ENCODE results near the gene RFTN1.

Gene RFTN1

DNA sequence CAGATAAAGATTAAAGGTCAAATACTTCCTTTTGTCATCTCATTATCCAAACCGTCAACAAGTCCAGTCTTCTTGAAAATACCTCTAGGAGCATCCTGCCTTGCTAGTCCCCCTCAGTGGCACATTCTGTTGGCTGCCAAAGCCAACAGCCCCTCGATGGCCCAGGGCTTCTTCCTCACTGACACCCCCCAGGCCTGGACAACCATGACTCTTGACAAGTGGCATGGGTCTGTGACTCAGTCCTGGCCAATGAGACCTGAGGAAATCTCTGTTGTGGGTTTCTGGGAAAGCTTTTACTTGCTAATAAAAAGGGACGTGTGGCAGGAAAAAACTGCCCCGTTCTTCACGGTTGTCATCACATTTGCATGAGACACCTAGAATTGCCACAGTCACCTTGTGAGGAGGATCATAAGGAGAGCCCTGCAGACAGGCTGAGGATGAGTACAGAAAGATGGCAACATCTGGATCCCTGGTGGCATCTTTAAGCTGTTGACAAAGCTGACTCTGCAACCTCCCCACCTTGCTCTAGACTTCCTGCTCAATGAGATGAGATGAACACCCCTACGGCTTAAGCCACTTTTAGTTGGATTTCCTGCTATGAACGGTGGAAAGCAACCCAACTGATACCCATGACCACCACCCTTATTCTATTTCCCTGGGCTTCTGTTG is 167.0 kb downstream of the RFTN1 start:
- in situ Hi-C loops (cut with HindIII; ENCODE audit: low pct_unique_long_range_greater_than_20kb, low sequenced_read_pairs): no loop called here
- DNase-seq (ENCODE audit: low read depth in 1 of 2, low spot score in 1 of 2): no peak
- TF ChIP-seq JUND (IDR thresholded peaks at IDR 0.05; ENCODE audit: low read depth): no peak

DNA sequence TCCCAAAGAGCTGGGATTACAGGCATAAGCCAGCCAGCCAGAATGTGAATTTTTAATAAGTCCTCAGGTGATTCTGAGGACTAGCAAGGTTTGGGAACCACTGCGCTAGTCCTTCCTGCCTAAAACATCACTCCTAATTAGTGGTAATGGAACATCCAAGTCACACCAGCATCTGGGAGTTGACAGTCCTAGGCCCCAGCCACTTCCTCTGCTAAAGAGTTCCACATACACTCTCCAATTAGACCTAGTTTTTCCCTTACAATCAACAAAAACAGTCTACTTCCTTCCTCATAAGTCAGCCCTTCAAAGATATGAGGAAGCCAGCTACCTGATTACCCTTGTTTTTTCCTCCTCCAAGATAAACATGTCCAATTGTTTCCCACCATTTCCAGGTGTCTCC is 170.4 kb downstream of the RFTN1 start:
- TF ChIP-seq JUND (IDR thresholded peaks at IDR 0.05; ENCODE audit: low read depth): no peak
- in situ Hi-C loops (cut with HindIII; ENCODE audit: low pct_unique_long_range_greater_than_20kb, low sequenced_read_pairs): no loop called here
- no peak for DNase-seq (ENCODE audit: low read depth in 1 of 2, low spot score in 1 of 2)

DNA sequence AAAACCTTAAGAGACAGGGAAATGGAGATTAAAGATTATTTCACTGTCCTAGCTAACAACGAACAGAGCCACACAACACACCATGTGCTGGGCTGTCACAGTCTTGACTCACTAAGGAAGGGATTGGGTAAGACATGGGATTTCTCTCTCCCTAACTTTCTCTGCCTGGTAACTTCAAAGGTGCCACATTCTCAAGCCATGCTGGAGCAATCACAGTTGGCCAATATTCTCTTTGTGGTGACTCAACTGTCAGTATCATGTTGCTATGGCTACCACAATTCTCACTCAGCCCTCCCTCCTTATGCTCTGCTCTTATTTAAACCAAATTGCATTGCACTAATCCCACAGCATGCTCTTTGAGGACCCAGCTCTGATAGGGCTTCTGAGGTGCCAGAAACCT is 174.5 kb downstream of the RFTN1 start:
- in situ Hi-C loops (cut with HindIII; ENCODE audit: low pct_unique_long_range_greater_than_20kb, low sequenced_read_pairs): no loop called here
- no peak for DNase-seq (ENCODE audit: low read depth in 1 of 2, low spot score in 1 of 2)
- no peak for TF ChIP-seq JUND (IDR thresholded peaks at IDR 0.05; ENCODE audit: low read depth)

DNA sequence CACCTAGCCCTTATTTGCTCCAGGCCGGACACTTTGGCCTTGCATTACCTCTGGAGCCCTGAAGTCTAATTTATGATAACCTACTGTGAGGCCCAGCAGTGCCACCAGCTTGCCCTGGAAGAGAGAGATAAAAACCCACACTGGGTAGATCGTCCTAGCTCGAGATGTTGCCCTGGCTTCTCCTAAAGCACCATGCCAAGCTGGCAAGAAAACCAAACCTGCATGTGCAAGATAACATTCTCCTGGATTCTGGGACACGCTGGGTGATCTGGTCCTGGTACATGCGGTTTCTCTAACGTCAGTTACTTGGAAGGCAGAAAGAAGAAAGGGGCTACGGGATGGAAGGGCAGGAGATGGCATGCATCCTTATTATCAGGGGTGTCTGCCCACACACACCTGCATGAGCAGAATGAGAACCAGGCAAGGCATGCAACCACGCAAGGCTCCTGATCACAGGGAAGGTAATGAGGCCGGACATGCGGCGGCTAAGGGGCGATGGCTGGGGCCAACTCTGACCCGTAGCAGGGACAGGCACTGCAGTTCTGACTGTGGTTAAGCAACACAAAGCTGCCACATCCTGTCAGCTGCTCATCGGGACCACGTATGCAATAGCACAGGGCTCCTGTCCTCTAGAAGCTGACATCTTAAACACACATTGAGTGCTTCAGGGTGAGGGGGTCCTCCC is 175.5 kb downstream of the RFTN1 start:
- no peak for TF ChIP-seq JUND (IDR thresholded peaks at IDR 0.05; ENCODE audit: low read depth)
- DNase-seq (ENCODE audit: low read depth in 1 of 2, low spot score in 1 of 2): no peak
- in situ Hi-C loops (cut with HindIII; ENCODE audit: low pct_unique_long_range_greater_than_20kb, low sequenced_read_pairs): no loop called here

DNA sequence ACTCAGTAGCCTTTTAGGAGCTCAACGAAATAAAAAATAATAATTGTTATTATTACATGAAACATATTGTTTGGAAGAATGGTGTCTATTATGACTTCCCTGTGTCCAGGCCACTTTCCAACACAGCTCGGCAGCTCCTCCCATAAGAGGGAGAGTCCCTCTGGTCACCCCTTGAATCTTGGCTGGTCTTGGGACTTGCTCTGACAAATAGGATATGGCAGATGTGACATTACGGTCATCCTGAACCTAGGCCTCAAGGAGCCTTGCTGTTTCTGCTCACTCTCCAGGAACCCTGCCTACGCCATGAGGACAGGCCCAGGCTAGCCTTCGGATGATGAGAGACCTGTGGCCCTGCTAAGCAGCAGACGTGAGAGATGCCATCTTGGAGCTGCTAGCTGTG is 176.7 kb downstream of the RFTN1 start:
- in situ Hi-C loops (cut with HindIII; ENCODE audit: low pct_unique_long_range_greater_than_20kb, low sequenced_read_pairs): no loop called here
- no peak for DNase-seq (ENCODE audit: low read depth in 1 of 2, low spot score in 1 of 2)
- no peak for TF ChIP-seq JUND (IDR thresholded peaks at IDR 0.05; ENCODE audit: low read depth)

DNA sequence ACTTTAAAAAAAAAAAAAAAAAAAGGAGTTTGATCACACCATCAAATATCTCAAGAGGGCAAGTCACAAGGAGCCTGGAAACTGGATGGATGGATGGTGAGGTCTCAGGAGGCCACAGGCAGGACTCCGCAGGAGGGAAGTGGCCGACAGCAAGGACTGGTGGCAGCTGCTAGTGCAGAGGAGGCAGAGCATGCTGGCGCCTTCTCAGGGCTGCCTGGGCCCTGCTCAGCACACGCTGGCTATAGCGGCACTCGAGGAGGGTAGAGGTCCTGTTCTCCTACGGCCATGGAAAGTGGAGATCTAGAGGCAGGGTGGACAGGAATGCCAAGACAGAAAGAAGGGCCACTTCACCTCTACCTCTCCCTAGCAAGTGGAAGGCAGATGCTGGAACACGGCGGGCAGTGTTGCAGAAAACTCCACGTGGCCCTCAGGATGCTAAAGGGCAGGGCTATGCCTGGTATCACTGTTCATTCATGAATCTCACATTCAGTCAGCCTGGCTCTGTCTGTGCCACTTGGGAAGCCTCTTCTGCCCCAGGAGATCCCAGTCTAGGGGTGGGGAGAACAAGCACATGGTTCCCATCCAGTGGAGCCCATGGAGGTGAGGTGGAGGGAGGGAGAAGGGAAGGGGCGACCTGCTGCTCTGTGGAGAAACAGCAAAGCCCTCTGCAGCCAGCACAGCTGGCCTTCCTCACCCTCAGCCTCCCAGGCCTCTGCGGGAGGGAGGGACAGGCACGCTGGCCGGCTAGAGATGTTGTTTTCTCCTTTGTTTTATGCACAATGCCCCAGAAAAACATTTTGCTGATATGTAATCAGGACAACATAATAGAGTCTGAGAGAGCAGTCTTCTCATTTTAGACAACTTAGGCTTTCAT is 177.5 kb downstream of the RFTN1 start:
- in situ Hi-C loops (cut with HindIII; ENCODE audit: low pct_unique_long_range_greater_than_20kb, low sequenced_read_pairs): no loop called here
- TF ChIP-seq JUND (IDR thresholded peaks at IDR 0.05; ENCODE audit: low read depth): no peak

DNA sequence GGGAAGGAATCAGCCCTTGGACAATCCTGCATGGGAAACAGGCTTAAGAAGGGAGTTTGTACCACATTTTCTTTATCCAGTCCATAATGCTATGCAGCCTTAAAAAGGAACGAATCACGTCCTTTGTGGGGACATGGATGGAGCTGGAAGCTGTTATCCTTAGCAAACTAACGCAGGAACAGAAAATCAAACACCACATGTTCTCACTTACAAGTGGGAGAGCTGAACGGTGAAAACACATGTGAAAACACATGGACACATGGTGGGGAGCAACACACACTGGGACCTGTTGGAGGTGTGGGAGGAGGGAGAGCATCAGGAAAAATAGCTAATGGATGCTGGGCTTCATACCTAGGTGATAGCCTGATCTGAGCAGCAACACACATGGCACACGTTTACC is 178.2 kb downstream of the RFTN1 start:
- no peak for DNase-seq (ENCODE audit: low read depth in 1 of 2, low spot score in 1 of 2)
- in situ Hi-C loops (cut with HindIII; ENCODE audit: low pct_unique_long_range_greater_than_20kb, low sequenced_read_pairs): no loop called here
- TF ChIP-seq JUND (IDR thresholded peaks at IDR 0.05; ENCODE audit: low read depth): no peak

More for the DNA sequence above, 177.5 kb downstream of the RFTN1 start:
- no peak for DNase-seq (ENCODE audit: low read depth in 1 of 2, low spot score in 1 of 2)

DNA sequence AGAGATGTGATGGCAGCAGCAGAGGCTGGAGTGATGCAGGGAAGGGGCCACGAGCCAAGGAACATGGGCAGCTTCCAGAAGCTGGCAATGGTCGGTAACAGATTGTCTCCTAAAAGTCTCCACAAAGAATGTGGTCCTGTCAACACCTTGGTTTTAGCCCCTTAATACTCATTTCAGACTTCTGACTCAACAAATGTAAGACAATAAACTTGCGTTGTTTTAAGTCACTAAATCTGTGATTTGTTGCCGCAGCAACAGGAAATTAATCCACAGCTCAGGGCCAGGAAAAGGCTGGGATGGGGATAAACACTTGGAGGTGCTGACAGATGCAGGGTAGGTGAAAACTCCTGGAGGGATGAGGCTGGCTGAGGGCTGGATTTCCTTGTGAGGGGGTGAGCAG is 178.6 kb downstream of the RFTN1 start:
- DNase-seq (ENCODE audit: low read depth in 1 of 2, low spot score in 1 of 2): no peak
- TF ChIP-seq JUND (IDR thresholded peaks at IDR 0.05; ENCODE audit: low read depth): no peak
- in situ Hi-C loops (cut with HindIII; ENCODE audit: low pct_unique_long_range_greater_than_20kb, low sequenced_read_pairs): no loop called here

DNA sequence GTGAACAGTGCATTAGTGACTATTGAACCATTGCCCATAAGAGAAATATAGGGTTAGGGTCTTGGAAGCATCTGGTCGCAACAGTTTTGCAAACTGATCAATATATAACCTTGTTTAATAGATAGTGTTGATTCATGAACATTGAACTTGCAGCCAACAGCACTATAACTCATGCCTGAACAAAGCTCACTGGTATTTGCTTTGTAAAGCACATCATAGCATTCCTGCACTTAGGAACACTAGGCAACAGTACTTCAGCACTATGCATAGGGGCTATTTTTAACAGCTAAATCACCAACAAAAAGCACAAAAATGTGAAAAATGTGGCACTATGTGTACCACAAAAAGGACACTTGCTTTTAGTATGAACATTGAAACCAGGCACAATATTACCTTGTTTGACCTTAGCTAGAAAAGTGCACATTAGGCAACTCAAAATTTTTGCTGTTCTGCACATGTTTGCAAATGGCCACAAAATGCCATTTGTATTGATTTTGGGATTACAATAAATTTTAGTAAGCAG is 180.5 kb downstream of the RFTN1 start:
- in situ Hi-C loops (cut with HindIII; ENCODE audit: low pct_unique_long_range_greater_than_20kb, low sequenced_read_pairs): no loop called here
- no peak for DNase-seq (ENCODE audit: low read depth in 1 of 2, low spot score in 1 of 2)
- no peak for TF ChIP-seq JUND (IDR thresholded peaks at IDR 0.05; ENCODE audit: low read depth)

DNA sequence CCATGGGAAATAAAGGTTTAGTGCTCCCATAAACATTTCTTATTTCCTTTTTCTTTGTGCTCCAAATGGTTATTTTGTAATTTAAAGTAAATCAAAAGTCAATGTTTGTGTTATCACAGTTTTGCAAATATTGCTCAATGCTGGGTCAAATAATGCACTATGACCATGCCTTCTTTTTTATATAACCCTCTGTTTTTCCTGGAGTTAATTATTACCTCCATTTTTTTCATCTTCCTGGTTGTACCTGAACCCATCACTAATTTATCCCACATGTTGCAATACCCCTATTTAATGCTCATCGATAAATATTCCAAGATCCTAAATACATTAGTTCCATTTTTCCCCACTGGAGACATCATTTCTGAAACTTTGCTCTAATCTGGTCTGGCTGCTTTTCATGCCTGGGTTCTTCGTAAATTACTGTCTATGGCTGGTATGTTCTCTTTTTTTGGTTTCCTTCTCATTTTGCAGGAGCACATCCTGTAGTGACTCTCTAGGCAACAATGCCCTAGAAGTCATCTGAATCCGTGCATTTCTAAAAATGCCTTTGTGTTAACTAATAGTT is 182.1 kb downstream of the RFTN1 start:
- TF ChIP-seq JUND (IDR thresholded peaks at IDR 0.05; ENCODE audit: low read depth): no peak
- no peak for DNase-seq (ENCODE audit: low read depth in 1 of 2, low spot score in 1 of 2)
- in situ Hi-C loops (cut with HindIII; ENCODE audit: low pct_unique_long_range_greater_than_20kb, low sequenced_read_pairs): no loop called here

DNA sequence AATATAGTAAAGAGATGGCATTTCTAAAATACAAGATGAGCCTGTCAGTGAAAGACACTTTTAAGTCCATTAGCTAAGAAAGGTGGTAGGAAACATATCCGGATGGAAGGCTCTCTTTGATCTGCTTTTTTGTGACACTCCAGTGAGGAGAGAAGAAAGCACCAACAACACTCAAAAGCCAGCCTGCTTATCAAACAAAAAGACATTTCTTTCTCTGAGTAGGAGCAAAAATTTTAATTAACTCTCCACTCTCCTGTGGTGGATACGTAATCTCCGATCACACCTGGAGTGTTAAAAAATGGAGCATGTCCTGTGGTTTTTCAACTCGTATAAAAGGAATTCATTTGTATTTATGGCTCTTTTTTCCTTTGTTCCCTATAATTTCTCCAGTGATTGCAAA is 183.1 kb downstream of the RFTN1 start:
- TF ChIP-seq JUND (IDR thresholded peaks at IDR 0.05; ENCODE audit: low read depth): no peak
- DNase-seq (ENCODE audit: low read depth in 1 of 2, low spot score in 1 of 2): no peak
- in situ Hi-C loops (cut with HindIII; ENCODE audit: low pct_unique_long_range_greater_than_20kb, low sequenced_read_pairs): no loop called here

DNA sequence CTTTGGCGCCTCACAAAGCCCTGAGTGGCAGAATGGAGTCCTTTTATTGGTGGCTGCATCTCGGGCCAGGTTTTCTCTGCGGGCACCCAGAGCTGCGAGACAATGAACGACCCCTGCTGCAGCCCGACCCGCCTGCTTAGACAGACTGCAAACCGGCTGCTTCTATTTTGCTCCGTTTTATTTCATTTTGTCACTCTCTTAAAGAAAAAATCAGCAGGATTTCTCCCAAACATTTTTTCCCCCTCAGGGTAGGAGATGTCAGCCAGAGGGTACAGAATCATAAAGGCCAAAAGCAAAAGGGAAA is 183.7 kb downstream of the RFTN1 start:
- no peak for DNase-seq (ENCODE audit: low read depth in 1 of 2, low spot score in 1 of 2)
- no peak for TF ChIP-seq JUND (IDR thresholded peaks at IDR 0.05; ENCODE audit: low read depth)
- in situ Hi-C loops (cut with HindIII; ENCODE audit: low pct_unique_long_range_greater_than_20kb, low sequenced_read_pairs): no loop called here

All from T47D (cell line).